ENCODE data around the gene C6orf141. TPM values are rescaled to one million over a fixed set of nuclear protein-coding genes. Genes with fewer than 3 reads are reported as not detected.

C6orf141 gene
- total and polyA plus RNA-seq, 8 donors: 0.81 to 29.8 (median 9.2) TPM; not detected in 1

DNA sequence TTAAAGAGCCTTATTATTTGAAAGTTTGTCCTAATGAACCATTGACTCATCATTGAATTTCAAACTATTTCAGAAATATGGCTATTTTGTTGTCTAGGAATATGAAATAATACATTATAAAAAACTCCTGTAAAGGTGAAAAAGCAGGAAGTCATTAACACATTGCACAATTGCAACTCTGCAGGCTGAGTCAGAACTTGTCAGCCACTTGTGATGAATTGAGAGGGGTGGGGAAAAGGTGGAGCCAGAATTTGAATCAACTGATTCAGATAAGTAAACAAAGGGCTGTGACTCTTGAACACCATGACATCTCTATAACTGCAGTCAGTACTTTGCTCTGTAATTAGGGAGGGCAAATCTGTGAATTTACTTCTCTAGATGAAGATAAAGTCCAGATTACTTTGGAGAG lies 6.0 kb downstream of the C6orf141 start:
- H3K36me3 ChIP-seq: no peaks in the 10 kb centered on the region
- H3K27ac ChIP-seq: peak overlapping the region in 2 of 5 donors; percentile 38 to 71
- intact Hi-C loops (cut with DNase I; ENCODE audit: low total_unique reads): no loop called here
- DNase-seq: peak in 1 of 2 donors; percentile 94
- H3K27me3 ChIP-seq: peaks cover 0 to 16% (median 13%) of the 10 kb centered on the region in 3 donors
- H3K4me3 ChIP-seq: no peak overlapping the region
- H3K9me3 ChIP-seq: no peaks in the 10 kb centered on the region
- TF ChIP-seq POLR2A (IDR thresholded peaks at IDR 0.05) (no peak), CTCF (IDR thresholded peaks at IDR 0.05) (no peak), EP300 (IDR thresholded peaks at IDR 0.05) (no peak), POLR2AphosphoS5 (IDR thresholded peaks at IDR 0.05) (peak in 1 of 3 donors; percentile 72)
- H3K4me1 ChIP-seq: peaks cover 0 to 16% (median 5%) of the 10 kb centered on the region in 4 donors

DNA sequence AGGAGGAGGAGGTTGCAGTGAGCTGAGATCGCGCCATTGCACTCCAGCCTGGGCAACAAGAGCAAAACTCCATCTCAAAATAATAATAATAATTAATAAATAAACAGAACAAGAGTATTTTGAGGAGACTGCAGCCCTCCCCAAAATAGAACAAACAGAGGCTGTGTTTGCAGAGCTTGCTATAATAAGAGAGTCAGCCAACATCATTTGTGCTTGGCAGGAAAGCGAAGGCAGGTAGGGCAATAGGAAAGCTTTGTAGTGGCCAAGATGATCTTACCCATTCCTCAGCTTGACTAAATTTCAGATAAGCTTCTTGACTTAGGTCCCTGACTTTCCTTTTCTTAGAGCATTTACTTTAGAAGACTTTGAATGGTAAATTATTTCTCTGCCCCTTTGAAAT lies 6.7 kb downstream of the C6orf141 start:
- Histone ChIP-seq H3K36me3 (no peaks in the 10 kb centered on the region), H3K4me3 (no peak overlapping the region), H3K9me3 (no peaks in the 10 kb centered on the region), H3K4me1 (peaks cover 0 to 12% (median 0%) of the 10 kb centered on the region in 4 donors), H3K27ac (peak overlapping the region in 3 of 5 donors; percentile 38 to 71 (median 56)), H3K27me3 (peaks cover 0 to 10% (median 6%) of the 10 kb centered on the region in 3 donors)
- DNase-seq: peak in 1 of 2 donors; percentile 16
- WGBS, 5 donors: 54 to 80% (median 75%) methylated on average over 3 of the region's 3 CpGs
- intact Hi-C loops (cut with DNase I; ENCODE audit: low total_unique reads): no loop called here
- TF ChIP-seq POLR2A (IDR thresholded peaks at IDR 0.05) (no peak), CTCF (IDR thresholded peaks at IDR 0.05) (no peak), POLR2AphosphoS5 (IDR thresholded peaks at IDR 0.05) (no peak), EP300 (IDR thresholded peaks at IDR 0.05) (no peak)

DNA sequence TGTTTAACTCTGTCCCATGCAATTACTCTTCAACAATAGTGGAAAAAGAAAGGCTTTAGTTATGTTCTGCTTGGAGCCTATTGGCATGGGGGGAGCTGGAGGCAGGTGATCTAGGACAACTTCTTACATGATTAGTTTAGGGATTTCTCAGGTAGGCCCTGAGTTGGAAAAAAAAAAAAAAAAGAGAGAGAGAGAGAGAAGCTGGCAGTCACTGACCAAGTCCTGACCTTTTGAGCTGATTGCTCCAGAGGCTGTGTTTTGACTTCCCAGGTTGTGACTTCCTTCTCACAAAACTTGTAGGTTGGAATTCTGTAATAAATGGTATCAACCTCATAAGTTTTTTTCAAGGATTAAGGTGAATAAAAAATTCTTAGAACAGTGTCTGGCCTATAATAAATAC lies 7.8 kb downstream of the C6orf141 start:
- Histone ChIP-seq H3K36me3 (no peaks in the 10 kb centered on the region), H3K27ac (no peak overlapping the region), H3K4me1 (peaks cover 0 to 12% (median 0%) of the 10 kb centered on the region in 4 donors), H3K4me3 (no peak overlapping the region), H3K9me3 (no peaks in the 10 kb centered on the region), H3K27me3 (no peaks in the 10 kb centered on the region)
- no peak for DNase-seq
- no peak for TF ChIP-seq POLR2AphosphoS5 (IDR thresholded peaks at IDR 0.05)
- no peak for TF ChIP-seq CTCF (IDR thresholded peaks at IDR 0.05)
- TF ChIP-seq EP300 (IDR thresholded peaks at IDR 0.05): no peak
- TF ChIP-seq POLR2A (IDR thresholded peaks at IDR 0.05): no peak
- intact Hi-C loops (cut with DNase I; ENCODE audit: low total_unique reads): no loop called here

GRCh38 chr6:49563006-49563886 lies 12.8 kb downstream of the C6orf141 start:
- intact Hi-C loops (cut with DNase I; ENCODE audit: low total_unique reads): no loop called here
- H3K27ac ChIP-seq: no peak overlapping the region
- H3K4me1 ChIP-seq: no peaks in the 10 kb centered on the region
- no peak for TF ChIP-seq POLR2A (IDR thresholded peaks at IDR 0.05)
- no peak for TF ChIP-seq CTCF (IDR thresholded peaks at IDR 0.05)
- no peak for TF ChIP-seq POLR2AphosphoS5 (IDR thresholded peaks at IDR 0.05)
- no peak for TF ChIP-seq EP300 (IDR thresholded peaks at IDR 0.05)
- H3K4me3 ChIP-seq: no peak overlapping the region
- H3K36me3 ChIP-seq: no peaks in the 10 kb centered on the region
- H3K27me3 ChIP-seq: peaks cover 0 to 5% (median 0%) of the 10 kb centered on the region in 3 donors
- DNase-seq: no peak
- H3K9me3 ChIP-seq: peaks cover 0 to 9% (median 0%) of the 10 kb centered on the region in 4 donors
- WGBS, 5 donors: 55 to 84% (median 80%) methylated on average over 5 of the region's 5 CpGs
